ENCODE data around the gene B4GALT2.

GRCh38 chr1:43963006-43963405, 16.0 kb upstream of the B4GALT2 start:
- no peak for TF ChIP-seq POLR2A (IDR thresholded peaks at IDR 0.05)
- TF ChIP-seq CTCF (IDR thresholded peaks at IDR 0.05): no peak
